Upper lobe of left lung (tissue), 6 donors: ENCODE data around the gene GSG1L2. TPM values are rescaled to one million over a fixed set of nuclear protein-coding genes. Genes with fewer than 3 reads are reported as not detected.

Experiments used
- ATAC-seq, 2 donors: fragments of 200-7000 bp; cut with Tn5 transposase; one replicate each; pipeline ENCODE4 v1.9.1; 2022; ENCODE audit warnings: mild to moderate bottlenecking in 2 of 2, moderate library complexity in 2 of 2; ENCODE audit not compliant: low FRiP score in 2 of 2
- DNase-seq, 2 donors: peaks; one replicate each; pipeline ENCODE4 v3.0.0-alpha.2; 2019 to 2020
- H3K27ac ChIP-seq, 4 donors: fragments of 200-600 bp; sonication (generic); one replicate each; pipeline ENCODE4 v1.5.1; 2016 to 2019
- H3K27me3 ChIP-seq, 4 donors: fragments of 200-600 bp; sonication (generic); one replicate each; pipeline ENCODE4 v1.5.1; 2017 to 2019
- H3K36me3 ChIP-seq, 4 donors: fragments of 200-600 bp; sonication (generic); one replicate each; pipeline ENCODE4 v1.5.1; 2016 to 2019
- H3K4me1 ChIP-seq, 4 donors: fragments of 200-600 bp; sonication (generic); one replicate each; pipeline ENCODE4 v1.5.1; 2018 to 2019
- H3K4me3 ChIP-seq, 4 donors: fragments of 200-600 bp; sonication (generic); one replicate each; pipeline ENCODE4 v1.5.1; 2017 to 2019; ENCODE audit warnings: mild to moderate bottlenecking in 2 of 4, moderate library complexity in 1 of 4
- H3K9me3 ChIP-seq, 4 donors: fragments of 200-600 bp; sonication (generic); one replicate each; pipeline ENCODE4 v1.5.1; 2018 to 2019
- CTCF ChIP-seq, 6 experiments: fragments of 450-650 bp in 4 of 6; fragments of 200-600 bp in 2 of 6; sonication (generic) in 2 of 6; IDR thresholded peaks; one replicate each; pipeline ENCODE4 v1.5.1; 2016 to 2019; ENCODE audit warnings: antibody characterized with exemption in 6 of 6
- EP300 ChIP-seq, 4 donors: sonication (generic); formaldehyde crosslinking; IDR thresholded peaks; one replicate each; pipeline ENCODE4 v1.5.1; 2017; ENCODE audit warnings: antibody characterized with exemption in 4 of 4, control low read depth in 2 of 4
- POLR2A ChIP-seq, 4 donors: fragments of 450-650 bp; IDR thresholded peaks; one replicate each; pipeline ENCODE4 v1.5.1; 2016 to 2017; ENCODE audit warnings: antibody characterized with exemption in 4 of 4, mild to moderate bottlenecking in 2 of 4
- POLR2AphosphoS5 ChIP-seq, 2 donors: sonication (generic); formaldehyde crosslinking; IDR thresholded peaks; one replicate each; pipeline ENCODE4 v1.5.1; 2017; ENCODE audit warnings: antibody characterized with exemption in 2 of 2
- WGBS, 2 donors: methylation state at CpG; one replicate each; pipeline ENCODE4 v1.1.5; 2017 to 2018; 5-methylcytosine and 5-hydroxymethylcytosine counted together
- total RNA-seq, 6 donors: library from RNA; depleted of rRNA in 4 of 6; stranded (reverse); fragments of >200 nt in 4 of 6; gene quantifications; one replicate each; pipeline versions ENCODE4 v1.1.0 to v1.2.1, GENCODE V29; 2016 to 2021
- donor health status: DM: no; HTN: no; CAD: no; lungs with moderate emphysema.
- donor health status: DM: no; HTN: yes; CAD: no; lungs with severe emphysema.

GSG1L2 gene
- total RNA-seq, 6 donors from 2014 or later: not detected

DNA sequence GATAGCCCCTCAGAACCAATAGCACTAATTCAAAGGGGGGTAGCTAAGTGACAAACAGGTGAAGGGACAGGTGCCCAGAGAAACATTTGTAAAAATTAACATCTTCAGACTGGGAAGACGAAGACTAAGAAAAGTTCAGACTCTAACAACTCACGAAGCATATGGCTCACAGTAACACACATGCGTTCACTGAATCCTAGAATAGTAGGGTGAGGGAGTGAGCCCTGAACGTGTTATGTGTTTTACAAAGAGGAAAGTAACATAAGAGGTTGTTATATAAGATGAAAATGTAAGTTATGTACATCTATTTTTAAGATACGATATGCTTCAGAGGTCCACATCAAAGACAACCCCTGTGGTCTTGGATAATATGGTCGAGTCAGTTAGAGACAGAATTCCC, 15.2 kb downstream of the GSG1L2 start:
- WGBS, 2 donors: 68 to 78% methylated on average over 6 of the region's 6 CpGs
- no peak for DNase-seq
- H3K4me1 ChIP-seq: no peaks in the 10 kb centered on the region
- no peak for ATAC-seq
- peaks cover 0 to 9% (median 3%) of the 10 kb centered on the region in 4 donors for H3K9me3 ChIP-seq
- no peak for TF ChIP-seq POLR2AphosphoS5 (IDR thresholded peaks at IDR 0.05)
- no peak for TF ChIP-seq CTCF (IDR thresholded peaks at IDR 0.05)
- TF ChIP-seq EP300 (IDR thresholded peaks at IDR 0.05): no peak
- no peak for TF ChIP-seq POLR2A (IDR thresholded peaks at IDR 0.05)
- no peak overlapping the region for H3K27ac ChIP-seq
- no peak overlapping the region for H3K4me3 ChIP-seq
- H3K36me3 ChIP-seq: no peaks in the 10 kb centered on the region
- H3K27me3 ChIP-seq: no peaks in the 10 kb centered on the region

DNA sequence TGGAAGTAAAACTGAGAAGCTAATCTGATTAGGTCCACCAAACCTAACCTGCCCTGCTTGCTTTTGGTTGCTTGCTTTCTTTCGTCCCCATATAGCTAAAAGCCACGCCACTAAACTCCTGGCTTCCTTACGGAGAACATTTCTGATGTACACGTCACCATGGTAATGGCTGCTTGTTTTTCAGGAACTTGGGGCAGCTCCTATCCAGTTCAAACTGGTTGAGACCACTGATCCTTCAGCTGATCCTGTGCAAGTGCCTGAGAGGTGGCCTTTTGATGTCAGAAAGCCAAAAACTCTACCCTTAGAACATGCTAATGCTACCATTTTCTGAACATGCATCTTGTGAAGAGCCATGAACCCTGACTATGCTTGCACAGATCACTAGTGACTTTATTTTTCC, 16.1 kb downstream of the GSG1L2 start:
- Histone ChIP-seq H3K4me1 (no peaks in the 10 kb centered on the region), H3K9me3 (peaks cover 0 to 9% (median 3%) of the 10 kb centered on the region in 4 donors), H3K27me3 (no peaks in the 10 kb centered on the region), H3K36me3 (no peaks in the 10 kb centered on the region), H3K27ac (no peak overlapping the region), H3K4me3 (no peak overlapping the region)
- 47 to 48% methylated on average over 4 of the region's 4 CpGs for WGBS, 2 donors
- no peak for TF ChIP-seq POLR2A (IDR thresholded peaks at IDR 0.05)
- no peak for TF ChIP-seq POLR2AphosphoS5 (IDR thresholded peaks at IDR 0.05)
- no peak for TF ChIP-seq EP300 (IDR thresholded peaks at IDR 0.05)
- TF ChIP-seq CTCF (IDR thresholded peaks at IDR 0.05): no peak
- no peak for ATAC-seq
- DNase-seq: no peak

GRCh38 chr17:9802697-9803096, 19.2 kb downstream of the GSG1L2 start:
- Histone ChIP-seq H3K4me1 (no peaks in the 10 kb centered on the region), H3K27me3 (no peaks in the 10 kb centered on the region), H3K4me3 (no peak overlapping the region), H3K36me3 (no peaks in the 10 kb centered on the region), H3K9me3 (peaks cover 0 to 9% (median 3%) of the 10 kb centered on the region in 4 donors), H3K27ac (no peak overlapping the region)
- TF ChIP-seq EP300 (IDR thresholded peaks at IDR 0.05): no peak
- TF ChIP-seq POLR2AphosphoS5 (IDR thresholded peaks at IDR 0.05): no peak
- no peak for TF ChIP-seq CTCF (IDR thresholded peaks at IDR 0.05)
- TF ChIP-seq POLR2A (IDR thresholded peaks at IDR 0.05): no peak
- ATAC-seq: no peak
- WGBS, 2 donors: 56 to 69% methylated on average over 4 of the region's 4 CpGs
- no peak for DNase-seq

DNA sequence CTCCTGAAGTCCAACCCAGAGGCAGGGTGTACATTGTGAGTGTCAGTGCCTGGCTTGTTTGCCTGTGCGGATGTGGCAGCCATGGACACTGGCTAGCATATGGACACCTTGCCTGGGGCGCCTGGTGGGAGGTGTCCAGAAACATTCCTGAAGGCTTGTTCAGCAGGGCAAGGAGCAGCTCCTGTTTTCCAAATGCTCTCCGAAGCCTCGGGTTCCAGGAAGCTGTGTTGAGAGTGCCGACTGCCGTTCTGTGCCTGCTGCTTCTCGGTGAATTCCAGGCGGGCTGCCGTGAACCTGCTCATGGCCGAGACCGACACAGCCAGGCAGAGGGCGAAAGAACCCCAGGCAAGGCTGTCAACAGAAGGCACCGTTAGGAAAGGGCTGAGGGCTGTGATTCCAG, 19.6 kb downstream of the GSG1L2 start:
- no peak for ATAC-seq
- Histone ChIP-seq H3K4me3 (no peak overlapping the region), H3K27me3 (no peaks in the 10 kb centered on the region), H3K27ac (no peak overlapping the region), H3K36me3 (no peaks in the 10 kb centered on the region), H3K4me1 (no peaks in the 10 kb centered on the region), H3K9me3 (peaks cover 0 to 9% (median 3%) of the 10 kb centered on the region in 4 donors)
- WGBS, 2 donors: 68 to 80% methylated on average over 11 to 13 of the region's 13 CpGs
- DNase-seq: no peak
- no peak for TF ChIP-seq EP300 (IDR thresholded peaks at IDR 0.05)
- no peak for TF ChIP-seq CTCF (IDR thresholded peaks at IDR 0.05)
- TF ChIP-seq POLR2A (IDR thresholded peaks at IDR 0.05): no peak
- no peak for TF ChIP-seq POLR2AphosphoS5 (IDR thresholded peaks at IDR 0.05)

DNA sequence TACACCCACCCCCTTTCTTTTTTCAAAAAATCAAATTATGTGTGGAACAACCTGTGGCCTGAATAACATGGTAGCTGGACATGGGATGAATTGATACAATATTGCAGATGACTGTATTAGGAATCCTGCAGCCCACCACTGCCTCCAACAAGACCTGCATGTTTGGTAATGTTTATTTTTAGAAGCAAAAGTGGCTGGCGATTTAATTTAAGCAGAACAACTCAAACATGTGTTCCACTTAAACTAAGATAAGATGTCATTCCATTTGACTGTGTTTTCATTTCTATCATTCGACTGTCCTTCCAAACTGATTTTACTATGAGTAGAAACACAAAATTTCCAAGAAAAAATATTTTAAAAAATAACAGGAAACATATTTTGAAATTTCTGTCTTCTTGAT, 20.4 kb downstream of the GSG1L2 start:
- Histone ChIP-seq H3K27ac (no peak overlapping the region), H3K4me1 (no peaks in the 10 kb centered on the region), H3K9me3 (peaks cover 0 to 9% (median 3%) of the 10 kb centered on the region in 4 donors), H3K27me3 (no peaks in the 10 kb centered on the region), H3K4me3 (no peak overlapping the region), H3K36me3 (no peaks in the 10 kb centered on the region)
- TF ChIP-seq POLR2AphosphoS5 (IDR thresholded peaks at IDR 0.05): no peak
- no peak for TF ChIP-seq CTCF (IDR thresholded peaks at IDR 0.05)
- no peak for TF ChIP-seq POLR2A (IDR thresholded peaks at IDR 0.05)
- TF ChIP-seq EP300 (IDR thresholded peaks at IDR 0.05): no peak
- WGBS, 2 donors: 46 to 57% methylated on average over 2 of the region's 2 CpGs
- ATAC-seq (no peak), DNase-seq (no peak)
